Effector memory CD8-positive, alpha-beta T cell (primary cell): ENCODE data around the gene CXCL5.
"Not testable (repeated sequence)": the region's sequence is repeated elsewhere in the genome, so short reads cannot be mapped to it uniquely, and the experiment has no call there.

ENCODE experiments used
- ATAC-seq: fragments of 150-1000 bp; cut with Tn5 transposase; replicated peaks from 2 replicates; pipeline ENCODE4 v1.10.0; 2021; ENCODE audit warnings: mild to moderate bottlenecking, moderate library complexity
- DNase-seq, 3 experiments: peaks; one replicate each; pipeline ENCODE4 v3.0.0; 2021
- H3K27ac Mint-ChIP-seq, 2 donors: one replicate each; pipeline ENCODE4 v1.8.0; 2022; ENCODE audit warnings: mild to moderate bottlenecking in 2 of 2, mixed read lengths in 2 of 2, moderate library complexity in 2 of 2
- H3K27me3 Mint-ChIP-seq, 2 donors: one replicate each; pipeline ENCODE4 v1.8.0; 2022; ENCODE audit warnings: mixed read lengths in 2 of 2
- H3K36me3 Mint-ChIP-seq: one replicate; pipeline ENCODE4 v1.8.0; 2022; ENCODE audit warnings: mild to moderate bottlenecking, moderate library complexity, mixed read lengths; ENCODE audit not compliant: insufficient read depth
- H3K4me1 Mint-ChIP-seq, 2 donors: one replicate each; pipeline ENCODE4 v1.8.0; 2022; ENCODE audit warnings: low read depth in 2 of 2, mixed read lengths in 2 of 2
- H3K4me3 Mint-ChIP-seq, 2 donors: one replicate each; pipeline ENCODE4 v1.8.0; 2022; ENCODE audit warnings: mild to moderate bottlenecking in 2 of 2, mixed read lengths in 2 of 2, moderate library complexity in 2 of 2
- H3K9me3 Mint-ChIP-seq, 2 donors: one replicate each; pipeline ENCODE4 v1.8.0; 2022; ENCODE audit warnings: mixed read lengths in 2 of 2

The CXCL5 gene

GRCh38 chr4:73978886-73979285 lies 19.6 kb downstream of the CXCL5 start:
- H3K4me3 Mint-ChIP-seq: no peak overlapping the region
- H3K27me3 Mint-ChIP-seq: peaks cover 0 to 8% of the 10 kb centered on the region in 2 donors
- ATAC-seq (no peak), DNase-seq (no peak)
- H3K9me3 Mint-ChIP-seq: peaks cover 6 to 19% of the 10 kb centered on the region in 2 donors
- no peak overlapping the region for H3K27ac Mint-ChIP-seq
- no peaks in the 10 kb centered on the region for H3K4me1 Mint-ChIP-seq
- no peaks in the 10 kb centered on the region for H3K36me3 Mint-ChIP-seq

GRCh38 chr4:73976716-73977115 lies 21.8 kb downstream of the CXCL5 start:
- ATAC-seq (no peak), DNase-seq (no peak)
- H3K27ac Mint-ChIP-seq: no peak overlapping the region
- peaks cover 8 to 25% of the 10 kb centered on the region in 2 donors for H3K9me3 Mint-ChIP-seq
- no peaks in the 10 kb centered on the region for H3K4me1 Mint-ChIP-seq
- no peak overlapping the region for H3K4me3 Mint-ChIP-seq
- peaks cover 0 to 8% of the 10 kb centered on the region in 2 donors for H3K27me3 Mint-ChIP-seq
- no peaks in the 10 kb centered on the region for H3K36me3 Mint-ChIP-seq

- H3K27ac Mint-ChIP-seq: no peak overlapping the region
- DNase-seq (no peak), ATAC-seq (no peak)
- H3K9me3 Mint-ChIP-seq: peaks cover 8 to 26% of the 10 kb centered on the region in 2 donors
- no peaks in the 10 kb centered on the region for H3K4me1 Mint-ChIP-seq
- H3K36me3 Mint-ChIP-seq: no peaks in the 10 kb centered on the region
- H3K27me3 Mint-ChIP-seq: peaks cover 0 to 3% of the 10 kb centered on the region in 2 donors
- H3K4me3 Mint-ChIP-seq: no peak overlapping the region
Observed at GRCh38 chr4:73976217-73976616, 22.3 kb downstream of the CXCL5 start.

DNA sequence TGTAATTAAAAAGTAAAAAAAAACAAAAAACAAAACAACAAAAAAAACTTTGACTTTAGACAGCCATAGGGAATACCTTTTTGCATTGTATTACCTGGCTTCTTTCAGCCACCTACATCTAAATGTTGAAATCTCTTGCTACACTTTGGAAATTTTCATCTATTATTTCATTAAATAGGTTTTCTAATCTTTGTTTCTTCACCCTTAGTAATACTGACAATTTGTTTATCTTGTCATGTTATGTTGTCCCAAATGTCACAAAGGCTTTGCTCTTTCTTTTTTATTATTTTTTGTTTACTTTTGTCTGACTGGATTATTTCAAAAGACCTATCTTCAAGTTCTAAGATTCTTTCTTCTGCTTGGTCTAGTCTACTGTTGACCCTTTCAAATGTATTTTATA lies 24.1 kb downstream of the CXCL5 start:
- no peak overlapping the region for H3K27ac Mint-ChIP-seq
- H3K4me3 Mint-ChIP-seq: no peak overlapping the region
- no peaks in the 10 kb centered on the region for H3K36me3 Mint-ChIP-seq
- H3K27me3 Mint-ChIP-seq: no peaks in the 10 kb centered on the region
- no peaks in the 10 kb centered on the region for H3K4me1 Mint-ChIP-seq
- DNase-seq (no peak), ATAC-seq (no peak)
- H3K9me3 Mint-ChIP-seq: peaks cover 8 to 35% of the 10 kb centered on the region in 2 donors

DNA sequence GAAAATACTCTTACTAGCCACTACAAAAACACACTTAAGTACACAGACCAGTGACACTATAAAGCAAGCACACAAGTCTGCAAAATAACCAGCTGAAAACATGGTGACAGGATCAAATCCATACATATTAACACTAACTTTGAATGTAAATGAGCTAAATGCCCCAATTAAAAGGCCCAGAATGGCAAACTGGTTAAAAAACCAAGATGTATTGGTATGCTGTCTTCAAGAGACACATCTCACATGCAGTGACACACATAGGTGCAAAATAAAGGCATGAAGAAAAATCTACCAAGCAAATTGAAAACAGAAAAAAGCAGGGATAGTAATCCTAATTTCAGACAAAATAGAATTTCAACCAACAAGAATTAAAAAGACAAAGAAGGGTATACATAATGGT lies 27.5 kb downstream of the CXCL5 start:
- ATAC-seq (no peak), DNase-seq (no peak)
- Mint-ChIP-seq H3K4me3 (no peak overlapping the region), H3K9me3 (peaks cover 6 to 31% of the 10 kb centered on the region in 2 donors), H3K36me3 (no peaks in the 10 kb centered on the region), H3K27ac (no peak overlapping the region), H3K4me1 (no peaks in the 10 kb centered on the region), H3K27me3 (no peaks in the 10 kb centered on the region)

- Mint-ChIP-seq H3K27ac (no peak overlapping the region), H3K4me3 (no peak overlapping the region)
Observed at GRCh38 chr4:73970011-73970410, 28.5 kb downstream of the CXCL5 start.

DNA sequence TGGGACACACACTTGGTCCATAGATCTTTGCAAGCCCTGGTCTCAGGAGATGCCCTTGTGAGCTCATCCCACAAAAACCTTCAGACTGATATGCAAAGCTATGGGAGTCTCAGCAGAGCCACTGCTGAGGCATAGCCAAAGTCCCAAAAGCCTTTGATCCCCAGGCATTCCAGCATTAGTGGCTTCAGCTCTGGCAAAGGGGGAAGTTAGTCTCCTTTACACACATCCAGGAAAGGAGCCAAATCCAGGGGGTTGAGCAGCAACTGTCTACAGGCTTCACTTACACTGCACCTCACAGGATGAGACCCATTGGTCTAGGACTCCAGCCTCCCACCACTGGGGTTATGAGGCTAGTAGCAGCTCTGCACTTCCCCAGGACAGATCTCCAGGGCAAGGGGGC lies 30.6 kb downstream of the CXCL5 start:
- H3K4me1 Mint-ChIP-seq: no peaks in the 10 kb centered on the region
- H3K27ac Mint-ChIP-seq: no peak overlapping the region
- H3K4me3 Mint-ChIP-seq: no peak overlapping the region
- ATAC-seq: no peak
- no peaks in the 10 kb centered on the region for H3K36me3 Mint-ChIP-seq
- DNase-seq: no peak
- peaks cover 2 to 41% of the 10 kb centered on the region in 2 donors for H3K9me3 Mint-ChIP-seq
- H3K27me3 Mint-ChIP-seq: no peaks in the 10 kb centered on the region

More at GRCh38 chr4:73970011-73970410, 28.5 kb downstream of the CXCL5 start:
- ATAC-seq: no peak
- H3K27me3 Mint-ChIP-seq: no peaks in the 10 kb centered on the region
- H3K36me3 Mint-ChIP-seq: no peaks in the 10 kb centered on the region
- peaks cover 2 to 31% of the 10 kb centered on the region in 2 donors for H3K9me3 Mint-ChIP-seq
- no peaks in the 10 kb centered on the region for H3K4me1 Mint-ChIP-seq
- DNase-seq: no peak

- Mint-ChIP-seq H3K27ac (no peak overlapping the region), H3K4me1 (no peaks in the 10 kb centered on the region), H3K36me3 (no peaks in the 10 kb centered on the region), H3K27me3 (no peaks in the 10 kb centered on the region), H3K9me3 (peaks cover 6 to 27% of the 10 kb centered on the region in 2 donors), H3K4me3 (no peak overlapping the region)
- ATAC-seq: no peak
- no peak for DNase-seq
Observed at GRCh38 chr4:73964862-73965611, 33.4 kb downstream of the CXCL5 start.

DNA sequence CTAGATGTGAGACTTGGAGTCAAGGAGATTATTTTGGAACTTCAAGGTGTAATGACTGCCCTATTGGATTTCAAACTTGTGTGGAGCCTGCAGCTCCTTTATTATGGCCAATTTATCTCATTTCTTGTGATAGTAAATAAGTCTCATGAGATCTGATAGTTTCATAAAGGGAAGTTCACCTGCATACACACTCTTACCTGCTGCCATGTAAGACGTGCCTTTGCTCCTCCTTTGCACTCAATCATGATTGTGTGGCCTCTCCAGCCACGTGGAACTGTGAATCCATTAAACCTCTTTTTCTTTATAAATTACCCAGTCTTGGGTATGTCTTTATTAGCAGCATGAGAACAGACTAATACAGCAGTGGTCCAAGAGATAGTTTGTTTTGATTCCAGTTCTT lies 35.8 kb downstream of the CXCL5 start:
- no peak overlapping the region for H3K4me3 Mint-ChIP-seq
- H3K4me1 Mint-ChIP-seq: no peaks in the 10 kb centered on the region
- no peak for ATAC-seq
- peaks cover 6 to 26% of the 10 kb centered on the region in 2 donors for H3K9me3 Mint-ChIP-seq
- DNase-seq: no peak
- no peaks in the 10 kb centered on the region for H3K36me3 Mint-ChIP-seq
- no peaks in the 10 kb centered on the region for H3K27me3 Mint-ChIP-seq
- no peak overlapping the region for H3K27ac Mint-ChIP-seq

- H3K36me3 Mint-ChIP-seq, H3K9me3 Mint-ChIP-seq, H3K27ac Mint-ChIP-seq, DNase-seq, ATAC-seq, H3K4me3 Mint-ChIP-seq, H3K27me3 Mint-ChIP-seq, H3K4me1 Mint-ChIP-seq: not testable (repeated sequence)
Observed at GRCh38 chr4:73959041-73959440, 39.4 kb downstream of the CXCL5 start.

GRCh38 chr4:73952352-73952751 lies 46.1 kb downstream of the CXCL5 start:
- no peak for ATAC-seq
- Mint-ChIP-seq H3K4me3 (no peak overlapping the region), H3K27ac (no peak overlapping the region), H3K9me3 (peaks cover 0 to 6% of the 10 kb centered on the region in 2 donors), H3K4me1 (no peaks in the 10 kb centered on the region), H3K36me3 (no peaks in the 10 kb centered on the region), H3K27me3 (no peaks in the 10 kb centered on the region)
- DNase-seq: no peak

GRCh38 chr4:73950376-73950920 lies 48.0 kb downstream of the CXCL5 start:
- H3K36me3 Mint-ChIP-seq, H3K27me3 Mint-ChIP-seq, DNase-seq, H3K4me3 Mint-ChIP-seq, ATAC-seq, H3K27ac Mint-ChIP-seq, H3K9me3 Mint-ChIP-seq, H3K4me1 Mint-ChIP-seq: not testable (repeated sequence)

DNA sequence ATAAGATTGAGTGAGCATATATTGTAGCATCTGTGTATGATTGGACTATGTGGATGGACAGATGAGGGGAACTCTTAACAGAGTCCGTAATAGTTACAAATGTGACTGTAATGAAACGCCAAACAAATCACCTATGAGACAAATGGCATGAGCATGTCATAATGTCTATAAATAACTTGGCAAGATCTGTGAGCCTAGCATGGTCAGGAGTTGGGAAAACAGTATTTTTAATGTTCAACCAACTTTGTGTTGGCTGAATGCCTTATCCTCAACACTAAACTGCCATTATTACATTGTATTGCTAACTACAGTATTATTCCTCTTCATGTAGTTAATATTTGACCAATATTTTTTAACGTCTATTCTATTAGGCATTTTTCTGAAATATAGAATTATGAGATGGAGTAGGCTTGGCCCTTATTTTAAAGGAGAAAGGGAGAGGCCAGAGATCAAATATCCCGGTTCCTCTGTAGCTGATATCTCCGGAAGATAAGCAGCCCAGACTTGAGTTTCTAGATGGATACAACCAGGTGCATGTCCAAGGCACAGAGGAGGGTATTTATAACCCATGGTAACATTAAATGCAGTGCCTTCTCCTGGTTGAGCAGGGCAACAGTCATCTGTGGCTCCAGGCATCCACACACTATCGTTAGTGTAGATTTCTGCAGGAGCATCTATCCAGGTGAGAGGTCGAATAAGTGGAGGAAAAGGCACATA lies 49.3 kb downstream of the CXCL5 start:
- Mint-ChIP-seq H3K27me3 (peaks cover 5 to 15% of the 10 kb centered on the region in 2 donors), H3K4me3 (no peak overlapping the region), H3K27ac (no peak overlapping the region), H3K4me1 (no peaks in the 10 kb centered on the region), H3K36me3 (peaks cover 4% of the 10 kb centered on the region), H3K9me3 (peaks cover 0 to 4% of the 10 kb centered on the region in 2 donors)
- no peak for ATAC-seq
- DNase-seq: no peak

- no peak for ATAC-seq
- H3K36me3 Mint-ChIP-seq: peaks cover 4% of the 10 kb centered on the region
- H3K9me3 Mint-ChIP-seq: peaks cover 0 to 4% of the 10 kb centered on the region in 2 donors
- no peak for DNase-seq
- no peak overlapping the region for H3K4me3 Mint-ChIP-seq
- H3K27me3 Mint-ChIP-seq: peaks cover 13 to 23% of the 10 kb centered on the region in 2 donors
- H3K27ac Mint-ChIP-seq: no peak overlapping the region
- no peaks in the 10 kb centered on the region for H3K4me1 Mint-ChIP-seq
Observed at GRCh38 chr4:73948291-73948690, 50.2 kb downstream of the CXCL5 start.
